HG02798 (cell line): ENCODE data around the gene KRT20.
"Not testable (repeated sequence)": the region's sequence is repeated elsewhere in the genome, so short reads cannot be mapped to it uniquely, and the experiment has no call there.

Experiments
- ATAC-seq: cut with Tn5 transposase; IDR thresholded peaks from one replicate; pipeline ENCODE4 v1.9.1; 2021; ENCODE audit warnings: mild to moderate bottlenecking; ENCODE audit not compliant: unreplicated experiment, poor library complexity

Gene KRT20

DNA sequence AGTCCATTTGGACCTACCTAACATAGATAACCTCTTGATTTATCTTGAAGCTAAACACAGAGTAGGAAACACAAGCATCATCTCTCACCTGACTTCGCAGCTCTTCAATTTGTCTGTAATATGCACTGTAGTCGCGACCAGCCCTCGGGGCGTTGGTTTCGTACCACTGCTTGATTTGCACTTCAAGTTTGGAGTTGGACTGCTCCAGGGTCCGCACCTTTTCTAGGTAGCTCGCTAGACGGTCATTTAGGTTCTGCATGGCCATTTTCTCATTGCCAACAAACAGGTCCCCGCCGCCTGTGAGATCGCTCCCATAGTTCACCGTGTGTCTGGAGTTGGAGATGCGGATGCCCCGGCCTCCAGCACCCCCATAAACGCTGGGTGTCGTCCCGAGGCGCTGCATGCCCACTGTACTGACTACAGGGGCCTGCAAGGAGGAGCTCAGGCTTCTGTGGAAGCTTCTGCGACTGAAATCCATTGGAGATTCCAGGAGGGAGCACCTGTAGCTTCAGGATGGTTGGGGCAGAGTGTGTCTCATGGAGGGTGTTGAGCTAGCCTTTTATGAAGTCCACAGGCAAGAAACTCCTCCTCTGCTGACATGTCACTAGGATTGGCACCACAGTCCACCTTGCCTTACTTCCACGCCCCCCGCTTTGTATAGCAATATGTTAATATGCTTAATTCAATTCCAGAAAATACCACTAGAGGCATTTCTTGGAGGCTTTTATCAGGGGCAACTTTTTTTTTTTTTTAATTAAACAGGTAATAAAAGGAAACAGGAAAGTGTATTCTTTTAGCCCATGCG, at the start of gene KRT20:
KRT20 (minus strand) TSS at position 535 of the 805 bp plus-strand sequence; CDS start at position 478, 57 bp downstream.
- no peak for ATAC-seq

- no peak for ATAC-seq
Observed at GRCh38 chr17:40932608-40933007, 47.6 kb upstream of the KRT20 start.

DNA sequence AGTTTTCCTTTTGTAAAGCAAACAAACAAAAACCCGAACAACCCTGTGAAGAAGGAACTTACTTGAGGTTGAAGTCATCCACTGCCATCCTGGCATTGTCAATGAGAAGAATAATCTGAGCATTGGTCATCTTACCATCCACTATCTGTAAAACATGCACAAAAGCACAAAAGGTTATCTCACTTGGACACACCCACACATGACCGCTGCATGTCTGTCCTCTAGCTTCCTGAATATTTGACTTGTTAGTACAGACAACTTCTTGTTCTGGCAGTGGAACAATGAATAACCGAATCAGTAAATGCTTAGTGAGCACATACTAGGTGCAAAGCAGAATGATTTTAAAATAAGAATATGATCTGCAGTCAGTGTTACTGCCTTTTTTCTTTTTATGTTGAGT, 46.3 kb upstream of the KRT20 start:
- no peak for ATAC-seq

- ATAC-seq = no peak
Observed at GRCh38 chr17:40926341-40926740, 41.3 kb upstream of the KRT20 start.

GRCh38 chr17:40922239-40922638, 37.2 kb upstream of the KRT20 start:
- ATAC-seq = no peak

- no peak for ATAC-seq
Observed at GRCh38 chr17:40921026-40921425, 36.0 kb upstream of the KRT20 start.

GRCh38 chr17:40917116-40917515, 32.1 kb upstream of the KRT20 start:
- not testable (repeated sequence) for ATAC-seq

DNA sequence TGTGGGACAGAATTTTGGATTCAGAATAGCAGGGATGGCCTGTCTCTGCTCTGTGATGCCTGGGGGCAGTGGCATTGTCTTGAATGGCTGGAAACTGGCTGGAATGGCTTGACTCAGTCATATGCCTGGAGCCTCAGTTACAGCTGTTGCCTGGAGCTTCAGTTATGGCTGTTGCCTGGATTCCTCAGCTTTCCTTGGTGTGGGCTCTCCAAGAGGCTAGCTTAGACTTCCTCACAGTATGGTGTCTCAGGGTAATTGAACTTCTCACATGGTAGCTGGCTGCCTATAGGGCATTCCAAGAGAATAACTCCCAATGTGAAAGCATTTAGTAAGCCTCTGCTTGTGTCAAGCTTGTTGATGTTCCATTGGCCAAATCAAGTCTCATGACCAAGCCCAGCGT, 31.3 kb upstream of the KRT20 start:
- ATAC-seq = no peak

GRCh38 chr17:40915721-40916256, 30.7 kb upstream of the KRT20 start:
- no peak for ATAC-seq

DNA sequence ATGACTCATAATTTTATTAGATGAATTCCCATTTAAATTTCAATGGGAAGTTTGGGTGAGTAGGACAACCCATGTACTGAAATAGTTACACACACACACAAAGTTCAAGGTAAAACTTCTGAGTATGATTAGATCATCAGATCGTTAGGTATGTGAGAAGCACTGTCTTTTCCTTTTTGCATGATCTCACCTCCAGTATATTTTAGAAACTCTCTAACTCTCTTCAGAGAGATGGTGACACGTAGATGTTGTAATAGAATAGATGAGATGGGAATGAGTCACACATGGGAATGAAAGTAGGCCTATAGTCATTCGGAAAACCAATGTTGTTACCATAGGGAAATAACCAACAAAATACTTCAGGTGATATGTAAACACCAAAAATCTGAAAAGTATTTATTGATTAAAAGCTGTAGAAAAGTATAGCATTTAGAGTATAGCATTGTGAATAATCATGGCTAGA, 30.2 kb upstream of the KRT20 start:
- ATAC-seq = peak; percentile 48

DNA sequence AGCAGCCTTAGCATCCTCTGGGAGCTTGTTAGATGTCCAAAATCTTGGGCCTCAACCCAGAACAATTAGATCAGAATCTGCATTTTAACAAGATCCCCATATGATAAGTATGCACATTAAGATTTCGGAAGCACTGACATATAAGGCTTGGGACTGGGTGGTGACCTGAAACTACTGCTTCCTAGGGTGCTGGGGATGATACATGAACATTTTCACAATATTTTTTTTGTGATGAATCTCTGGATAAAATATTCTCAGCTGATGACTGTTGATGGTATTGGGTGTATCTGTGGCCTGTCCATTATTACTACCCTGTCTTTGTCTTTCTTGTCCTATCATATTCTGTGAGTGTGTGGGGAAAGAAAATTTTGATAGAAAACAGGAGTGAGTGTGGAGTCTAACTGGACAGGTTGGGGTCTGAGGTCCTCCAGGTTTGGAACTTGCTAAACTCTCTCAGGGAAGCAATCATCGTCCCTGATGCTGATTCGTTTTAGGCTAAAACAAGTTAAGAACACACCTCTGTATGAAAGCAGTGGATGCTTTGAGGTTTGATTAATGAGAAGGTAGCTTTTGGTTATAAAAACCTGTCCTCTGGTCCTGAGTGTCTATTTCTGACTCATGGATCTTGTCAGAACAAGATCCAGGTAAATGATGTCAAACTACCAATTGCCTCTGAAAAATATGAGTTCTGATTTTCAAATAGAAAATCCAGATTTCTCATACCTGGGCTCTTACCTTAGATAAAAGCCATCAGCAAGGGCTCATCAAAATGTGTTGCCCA, 29.2 kb upstream of the KRT20 start:
- ATAC-seq = no peak

- ATAC-seq = no peak
Observed at GRCh38 chr17:40912486-40913210, 27.6 kb upstream of the KRT20 start.

DNA sequence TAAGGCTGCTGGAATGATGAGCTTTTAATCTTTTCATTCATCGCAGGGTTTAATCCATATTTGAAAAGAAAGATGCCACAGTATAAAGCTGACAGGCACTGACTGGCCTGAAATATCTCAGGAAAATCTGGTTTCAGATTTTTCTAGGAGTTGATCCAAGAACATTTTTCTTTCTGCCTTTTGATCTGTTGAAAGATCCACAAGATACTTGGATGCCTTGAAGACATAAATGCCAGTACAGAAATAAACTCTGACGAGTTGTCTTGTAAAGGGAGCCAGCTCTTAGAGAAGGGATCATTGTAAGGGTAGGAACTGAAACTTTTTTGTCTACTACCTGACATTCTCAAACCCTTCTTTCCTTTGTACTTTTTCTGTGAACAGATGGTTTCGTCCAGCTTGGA, 25.4 kb upstream of the KRT20 start:
- no peak for ATAC-seq

DNA sequence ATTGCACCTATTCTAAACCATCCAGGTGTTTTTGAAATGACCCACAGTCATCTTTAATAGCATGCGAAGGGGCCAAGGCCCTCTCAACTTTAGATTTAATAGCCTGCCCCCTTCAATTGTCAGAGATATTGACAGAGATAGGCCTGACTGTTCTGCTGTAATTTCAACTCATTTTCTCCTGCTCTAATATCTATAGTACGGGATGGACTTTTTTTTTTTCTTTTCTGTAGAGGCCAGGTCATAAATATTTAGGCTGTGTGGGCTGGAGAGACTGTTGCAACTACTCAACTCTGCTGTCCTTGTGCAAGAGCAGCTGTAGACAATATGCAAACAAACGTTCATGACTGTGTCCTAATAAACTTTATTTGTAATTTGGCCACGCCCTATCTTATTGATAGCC, 24.7 kb upstream of the KRT20 start:
- ATAC-seq = no peak

DNA sequence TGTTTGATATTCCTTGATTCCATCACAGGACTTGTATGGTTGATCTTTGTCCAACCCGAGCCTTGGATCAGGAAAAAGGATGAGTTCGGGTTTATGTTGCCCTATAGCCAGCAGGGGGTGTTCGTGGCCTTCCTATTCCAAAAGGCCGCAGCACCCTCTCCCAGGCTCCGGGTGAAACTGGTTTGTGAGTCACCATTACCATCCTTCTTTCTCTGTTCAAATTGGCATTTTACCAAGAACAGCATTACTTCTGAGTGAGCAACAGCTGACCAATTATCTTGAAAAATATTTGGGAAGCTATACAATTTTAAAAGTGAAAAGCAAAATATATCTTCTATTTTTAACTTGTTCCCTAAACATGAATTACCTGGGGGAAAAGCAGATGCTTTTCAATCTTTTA, 24.3 kb upstream of the KRT20 start:
- ATAC-seq = no peak

DNA sequence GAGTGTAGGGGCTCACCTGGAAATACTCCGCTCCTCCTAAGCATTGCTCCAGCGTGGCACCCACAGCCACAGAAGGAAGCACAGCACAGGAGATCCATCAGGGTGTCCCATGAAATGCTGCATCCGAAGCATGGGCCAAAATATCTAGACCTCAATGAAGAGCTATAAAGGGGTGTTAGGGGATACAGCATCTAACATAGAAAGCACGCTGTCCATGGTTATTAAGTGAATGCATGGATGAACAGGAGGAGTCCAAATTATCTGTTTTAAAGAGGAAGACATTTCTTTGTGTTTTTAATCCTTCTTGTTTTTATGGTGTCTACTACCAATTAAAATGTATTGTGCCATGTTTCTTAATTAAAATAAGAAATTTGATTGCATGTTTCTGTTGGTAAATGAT, 21.6 kb upstream of the KRT20 start:
- ATAC-seq = no peak

GRCh38 chr17:40905370-40905769, 20.3 kb upstream of the KRT20 start:
- ATAC-seq = no peak

DNA sequence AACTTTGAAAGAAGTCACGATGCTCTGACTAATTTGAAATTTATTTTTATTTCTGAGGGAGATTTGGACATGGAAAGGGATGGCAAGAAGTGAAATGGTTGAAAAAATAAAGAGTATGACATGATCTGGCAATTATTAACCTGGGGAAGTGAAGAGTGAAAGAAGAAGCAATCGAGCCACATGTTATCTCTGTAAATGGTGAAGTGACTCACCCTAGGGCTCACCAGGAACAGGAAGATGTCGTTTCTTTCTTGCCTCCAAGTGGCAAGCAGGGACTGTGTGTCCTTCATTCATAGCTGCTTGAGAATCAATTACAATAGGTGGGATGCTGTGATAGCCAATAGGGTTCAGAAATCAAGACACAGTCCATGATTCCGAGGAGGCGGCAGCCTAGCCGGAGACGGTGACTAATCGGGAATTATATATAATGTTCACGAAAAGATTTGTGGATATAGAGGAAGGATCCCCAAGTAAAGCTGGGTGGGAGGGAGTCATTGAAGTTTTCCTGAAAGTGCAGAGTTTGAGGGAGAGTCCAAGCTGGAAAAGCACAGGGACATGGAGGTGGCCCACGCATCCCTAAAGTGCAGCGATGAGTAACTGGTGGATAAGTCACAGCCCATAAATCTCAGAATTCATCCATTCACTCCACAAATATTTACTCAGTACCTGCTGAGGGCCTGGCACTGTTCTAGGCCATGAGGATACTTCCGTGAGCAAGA, 18.2 kb upstream of the KRT20 start:
- ATAC-seq = no peak

GRCh38 chr17:40902498-40902897, 17.5 kb upstream of the KRT20 start:
- no peak for ATAC-seq

GRCh38 chr17:40901981-40902474, 17.0 kb upstream of the KRT20 start:
- no peak for ATAC-seq
